Epidermal melanocyte (primary cell): ENCODE measurements around the gene GGCX.
"Not testable (repeated sequence)": the region's sequence is repeated elsewhere in the genome, so short reads cannot be mapped to it uniquely, and the experiment has no call there.

Experiments
- DNase-seq: peaks from one replicate; pipeline ENCODE4 v3.0.0; 2011; ENCODE audit warnings: low spot score; ENCODE audit not compliant: insufficient read length

GGCX gene

DNA sequence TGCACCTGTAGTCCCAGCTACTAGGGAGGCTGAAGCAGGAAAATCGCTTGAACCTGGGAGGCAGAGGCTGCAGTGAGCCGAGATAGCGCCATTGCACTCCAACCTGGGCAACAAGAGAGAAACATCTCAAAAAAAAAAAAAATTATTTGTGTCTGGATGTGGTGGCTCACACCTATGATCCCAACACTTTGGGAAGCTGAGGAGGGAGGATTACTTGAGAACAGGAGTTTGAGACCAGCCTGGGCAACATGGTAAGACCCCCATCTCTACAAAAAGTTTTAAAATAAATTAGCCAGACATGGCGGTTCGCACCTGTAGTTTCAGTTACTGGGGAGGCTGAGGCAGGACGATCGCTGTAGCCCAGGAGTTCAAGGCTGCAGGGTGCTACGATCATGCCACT is 14.4 kb upstream of the GGCX start:
- no peak for DNase-seq

DNA sequence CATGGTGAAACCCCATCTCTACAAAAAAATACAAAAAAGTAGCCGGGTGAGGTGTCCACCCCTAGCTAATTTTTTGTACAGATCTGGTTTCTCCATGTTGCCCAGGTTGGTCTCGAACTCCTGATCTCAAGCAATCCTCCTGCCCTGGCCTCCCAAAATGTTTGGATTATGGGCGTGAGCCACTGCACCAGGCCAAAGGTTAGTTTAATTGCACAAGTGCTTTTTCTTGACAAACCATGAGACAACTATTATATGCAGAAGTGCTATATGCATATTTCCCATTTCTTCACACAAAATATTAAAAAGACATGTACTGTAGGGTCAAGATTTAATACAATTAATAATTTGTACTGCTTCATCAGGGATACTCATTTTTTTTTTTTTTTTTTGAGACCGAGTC is 5.0 kb upstream of the GGCX start:
- DNase-seq, result no peak

DNA sequence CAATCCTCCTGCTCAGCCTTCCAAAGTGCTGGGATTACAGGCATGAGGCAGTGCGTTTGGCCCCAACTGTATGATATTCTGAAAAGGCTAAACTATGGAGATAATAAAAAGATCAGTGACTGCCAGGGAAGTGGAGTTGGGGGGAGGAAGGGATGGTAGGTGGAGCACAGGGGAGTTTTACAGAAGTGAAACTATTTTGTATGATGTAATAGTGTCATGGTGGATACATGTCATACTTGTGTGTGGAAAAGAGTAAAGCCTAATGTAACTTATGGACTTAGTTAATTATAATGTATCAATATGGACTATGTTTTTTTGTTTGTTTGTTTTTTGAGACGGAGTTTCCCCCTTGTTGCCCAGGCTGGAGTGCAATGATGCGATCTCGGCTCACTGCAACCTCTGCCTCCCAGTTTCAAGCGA is 2.9 kb upstream of the GGCX start:
- no peak for DNase-seq

DNA sequence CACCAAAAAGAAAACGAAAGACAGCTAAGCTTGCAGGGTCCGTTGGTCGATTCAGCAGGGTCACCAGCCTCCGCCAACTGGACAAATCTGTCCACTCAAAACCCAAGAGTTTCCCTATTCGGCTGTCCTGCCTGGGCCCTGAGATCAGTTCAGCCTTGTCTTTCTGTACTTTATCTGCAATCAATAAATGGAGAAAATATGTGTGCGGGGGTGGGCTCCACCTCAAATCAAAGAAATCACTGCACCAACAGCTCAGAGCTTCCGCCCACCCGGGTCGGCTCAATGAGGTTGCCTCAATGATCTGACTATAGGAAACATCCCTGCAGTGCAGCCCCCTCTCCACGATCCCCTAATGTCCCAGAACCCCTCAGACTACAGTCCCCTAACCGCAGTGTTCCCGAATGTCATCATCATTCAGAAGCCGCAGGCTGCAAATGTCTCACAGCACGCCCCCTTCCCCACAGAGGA is 447 bp downstream of the GGCX start:
- DNase-seq, result no peak

DNA sequence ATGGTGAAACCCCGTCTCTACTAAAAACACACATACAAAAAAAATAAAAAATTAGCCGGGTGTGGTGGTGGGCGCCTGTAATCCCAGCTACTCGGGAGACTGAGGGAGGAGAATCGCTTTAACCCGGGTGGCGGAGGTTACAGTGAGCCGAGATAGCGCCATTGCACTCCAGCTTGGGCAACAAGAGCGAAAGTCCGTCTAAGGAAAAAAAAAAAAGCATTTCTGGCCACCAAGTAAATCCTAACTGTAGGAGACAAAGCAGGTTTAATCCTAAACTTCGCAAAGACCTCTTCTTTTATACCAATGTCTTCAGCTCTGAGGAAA is 928 bp downstream of the GGCX start:
- not testable (repeated sequence) for DNase-seq

DNA sequence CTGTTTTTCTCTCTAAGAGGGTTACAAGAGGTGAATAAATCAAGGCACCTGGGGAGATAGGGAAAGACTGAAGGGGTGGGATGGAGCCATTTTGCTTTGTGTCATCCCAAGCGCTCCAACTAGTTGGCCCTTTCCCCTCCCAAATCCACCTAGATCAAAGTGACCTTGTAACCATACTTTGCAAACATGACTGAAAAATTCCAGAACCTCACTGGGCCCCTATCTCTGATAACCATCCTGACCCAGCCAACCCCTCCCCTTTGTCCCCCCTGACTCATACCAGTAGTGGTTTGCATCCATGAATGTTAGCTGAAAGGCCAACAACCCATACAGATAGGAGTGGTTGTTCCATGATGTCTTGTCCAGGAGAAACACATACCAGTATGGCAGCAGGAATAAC is 3.1 kb downstream of the GGCX start:
- DNase-seq, result no peak

DNA sequence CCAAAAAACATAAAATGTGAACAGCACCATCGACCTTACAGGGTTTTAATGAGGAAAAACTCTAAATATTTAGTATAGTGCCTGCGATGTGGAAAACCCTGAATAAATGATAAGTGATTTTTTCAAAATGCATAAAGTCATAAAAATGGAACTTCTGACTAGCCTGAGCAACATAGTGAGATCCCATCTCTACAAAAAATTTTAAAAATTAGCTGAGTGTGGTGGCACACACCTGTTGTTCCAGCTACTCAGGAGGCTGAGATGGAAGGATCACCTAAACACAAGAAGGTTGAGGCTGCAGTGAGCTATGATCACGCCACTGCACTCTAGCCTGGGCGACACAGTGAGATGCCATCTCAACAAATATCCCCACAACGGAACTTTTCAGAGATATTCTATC is 4.2 kb downstream of the GGCX start:
- DNase-seq, result no peak

DNA sequence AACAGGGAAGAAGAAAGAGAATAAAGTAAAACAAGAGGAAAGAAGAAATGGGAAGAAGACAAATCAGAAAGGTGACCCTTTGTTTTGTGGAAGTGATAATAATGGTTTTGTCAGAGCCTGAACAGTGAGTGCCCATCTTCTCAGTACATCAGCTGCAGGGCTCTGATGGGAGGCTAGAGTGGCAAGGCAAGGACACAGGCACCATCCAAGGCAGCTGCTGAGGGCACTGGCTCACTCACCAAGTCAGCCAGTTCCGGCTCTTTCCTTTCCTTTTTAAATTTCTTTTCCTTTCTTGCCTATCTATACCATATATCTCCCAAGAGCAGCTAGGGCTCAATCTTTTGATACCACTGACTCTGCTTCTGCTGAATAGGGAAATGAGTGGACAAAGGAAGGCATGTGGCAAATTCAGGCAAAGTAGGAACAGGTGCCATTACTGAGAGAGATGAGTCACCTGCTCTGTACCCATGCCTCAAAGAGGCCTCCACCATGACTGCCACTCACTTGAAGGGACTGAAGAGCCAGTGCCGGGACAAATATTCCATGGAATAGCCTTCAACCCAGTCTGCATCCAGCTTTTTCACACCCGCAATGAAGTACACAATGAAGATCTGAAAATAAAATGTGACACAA is 6.2 kb downstream of the GGCX start:
- DNase-seq, result no peak

DNA sequence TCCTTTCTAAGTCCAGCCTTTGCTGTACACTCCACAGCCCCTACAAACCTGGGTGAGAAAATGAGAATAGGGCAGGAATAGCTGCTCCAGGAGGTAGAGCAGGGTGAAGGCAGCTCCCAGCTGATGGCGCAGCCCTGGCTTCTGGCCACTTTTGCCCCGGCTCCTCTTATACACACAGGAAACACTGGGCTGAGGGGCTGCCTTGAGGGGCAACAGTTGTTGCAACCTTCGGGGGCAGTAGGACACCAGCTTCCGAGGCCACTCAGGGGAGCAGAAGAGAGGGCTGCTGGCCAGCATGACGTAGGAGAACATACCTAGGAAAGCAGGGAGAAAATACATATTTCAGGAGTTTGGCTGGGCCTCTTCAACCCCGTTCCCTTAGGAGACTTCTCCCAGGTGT is 8.1 kb downstream of the GGCX start:
- DNase-seq, result no peak

DNA sequence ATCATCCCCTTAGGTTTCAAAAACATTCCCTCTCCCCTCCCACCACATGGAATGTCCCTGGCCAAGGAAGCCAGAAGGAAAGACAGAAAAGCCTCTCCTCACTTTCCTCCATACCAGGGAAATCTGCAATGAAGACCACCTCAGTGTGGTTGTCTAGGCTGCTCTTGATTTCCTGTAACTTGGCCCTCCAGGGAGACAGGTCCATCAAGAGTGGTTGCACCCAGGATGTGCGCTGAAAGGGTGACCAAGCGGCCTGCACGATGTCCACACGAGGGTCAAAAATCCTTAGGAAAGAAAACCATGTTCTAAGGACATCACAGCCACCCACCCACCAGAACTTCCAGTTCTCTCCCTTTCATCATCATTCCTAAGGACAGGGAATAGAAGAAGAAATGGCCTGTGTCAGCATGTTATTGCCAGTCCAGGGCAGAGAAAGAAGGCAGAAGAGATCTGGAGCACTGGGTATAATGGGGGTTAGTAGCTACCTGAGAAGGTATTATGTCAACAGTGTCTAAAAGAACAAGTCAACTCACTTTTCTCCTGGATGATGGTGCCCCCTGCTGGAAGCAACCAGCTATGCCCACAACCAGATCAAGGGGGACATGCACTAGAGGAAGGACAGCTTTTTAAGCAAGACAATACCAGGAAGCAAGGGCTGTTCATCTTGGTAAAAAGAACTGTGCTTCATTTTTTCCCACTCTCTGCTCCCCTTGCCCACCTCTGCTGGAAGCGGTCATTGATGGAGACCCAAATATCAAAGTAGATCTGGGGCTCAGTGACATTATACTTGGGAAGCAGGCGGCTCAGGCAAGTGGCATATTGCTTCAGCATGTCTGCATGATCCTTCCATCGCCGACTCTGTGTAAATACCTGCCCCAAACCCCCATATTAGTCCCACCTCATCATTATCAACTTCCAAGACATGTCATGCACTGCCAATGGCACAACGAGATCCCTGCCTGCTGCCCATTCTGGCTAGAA is 9.3 kb downstream of the GGCX start:
- peak; percentile 60 for DNase-seq

DNA sequence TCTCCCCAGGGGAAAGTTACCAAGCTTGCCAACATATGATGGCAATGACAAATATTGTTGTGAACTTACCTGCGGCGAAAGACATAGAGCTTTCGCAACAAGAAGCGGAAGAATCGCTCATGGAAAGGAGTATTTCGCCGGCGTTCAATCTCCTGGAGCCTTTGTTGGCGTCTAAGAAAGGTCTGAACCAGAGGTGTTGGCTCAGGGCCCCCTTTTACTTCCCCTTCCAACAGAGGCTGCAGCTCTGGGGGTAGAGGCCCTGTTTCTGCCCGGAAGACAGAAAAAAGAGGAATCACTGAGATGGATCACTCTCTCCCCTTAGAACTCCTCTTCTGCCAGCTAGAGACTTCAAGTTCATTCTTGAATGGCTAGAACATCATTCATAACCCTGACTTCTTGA is 10.8 kb downstream of the GGCX start:
- no peak for DNase-seq

DNA sequence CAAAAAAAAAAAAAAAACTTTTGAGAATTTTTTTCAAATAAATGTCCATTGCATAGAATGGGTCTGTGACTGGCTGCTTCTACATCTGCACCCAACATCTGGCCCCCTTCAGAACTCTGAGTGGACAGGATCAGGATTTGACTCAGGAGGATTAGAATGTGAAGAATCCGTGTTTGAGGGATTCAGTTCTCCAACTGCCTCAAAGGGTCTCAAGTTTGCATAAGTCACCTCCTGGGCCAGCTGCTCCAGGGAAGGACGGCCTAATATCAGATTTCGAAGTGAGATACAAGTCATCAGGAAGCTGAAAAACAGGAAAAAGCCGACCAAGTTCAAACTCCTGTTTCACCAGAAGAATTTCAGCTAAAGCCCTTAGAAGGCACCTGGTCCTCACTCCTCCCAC is 11.5 kb downstream of the GGCX start:
- peak; percentile 49 for DNase-seq

DNA sequence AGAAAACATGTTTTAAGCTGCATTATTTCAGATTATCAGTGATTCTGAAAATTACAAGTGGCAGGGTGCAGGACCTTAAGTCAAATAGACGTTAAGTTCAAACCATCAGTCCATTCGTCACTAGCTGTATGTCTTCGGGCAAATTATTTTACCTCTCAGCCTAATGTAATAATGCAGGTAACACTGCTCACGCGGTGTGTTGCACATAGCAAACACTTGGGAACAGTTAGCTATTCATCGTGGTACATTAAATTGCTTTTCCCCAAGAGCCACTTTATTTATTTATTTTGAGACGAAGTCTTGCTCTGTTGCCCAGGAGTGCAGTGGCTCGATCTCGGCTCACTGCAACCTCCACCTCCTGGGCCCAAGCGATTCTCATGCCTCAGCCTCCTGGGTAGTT is 12.2 kb downstream of the GGCX start:
- no peak for DNase-seq

DNA sequence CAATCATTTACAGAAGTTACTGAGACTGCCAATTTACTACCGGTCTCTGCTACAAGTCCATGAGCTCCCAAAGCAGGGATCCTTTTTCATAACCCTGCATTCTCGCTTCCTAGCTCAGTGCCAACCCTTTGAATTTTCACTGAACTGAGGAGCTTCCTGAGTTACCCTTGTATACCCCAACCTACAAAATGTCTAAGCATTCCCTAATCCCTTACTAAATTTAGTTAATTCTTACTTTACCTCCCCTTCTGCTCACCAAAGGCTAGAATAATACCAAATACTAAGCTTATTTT is 12.7 kb downstream of the GGCX start:
- DNase-seq, result no peak

DNA sequence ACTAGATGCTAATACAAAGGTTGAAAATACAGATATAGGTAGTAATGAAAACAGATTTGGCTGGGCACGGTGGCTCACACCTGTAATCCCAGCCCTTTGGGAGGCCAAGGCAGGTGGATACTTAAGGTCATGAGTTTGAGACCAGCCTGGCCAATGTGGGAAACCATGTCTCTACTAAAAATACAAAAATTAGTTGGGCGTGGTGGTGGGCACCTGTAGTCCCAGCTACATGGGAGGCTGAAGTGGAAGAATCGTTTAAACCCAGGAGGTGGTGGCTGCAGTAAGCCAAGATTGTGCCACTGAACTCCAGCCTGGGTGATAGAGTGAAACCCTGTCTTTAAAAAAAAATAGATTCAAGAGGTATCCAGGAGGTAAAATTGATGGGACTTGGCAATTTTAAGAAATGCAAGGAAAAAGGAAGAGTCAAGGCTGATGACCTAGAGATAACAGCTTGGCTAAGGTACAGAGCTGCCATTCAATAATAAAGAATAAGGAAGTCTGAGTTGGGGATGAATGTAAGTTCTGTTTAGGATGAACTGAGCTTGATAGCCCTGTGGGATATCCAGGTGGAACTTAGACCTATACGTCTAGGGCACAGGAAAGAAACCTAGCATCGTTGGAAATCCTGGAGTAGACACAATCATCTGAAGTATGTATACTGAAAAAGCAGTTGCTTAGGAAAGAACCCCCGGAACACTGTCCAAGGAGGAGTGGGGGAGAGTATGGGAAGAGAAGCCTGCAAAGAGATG is 13.3 kb downstream of the GGCX start:
- no peak for DNase-seq

DNA sequence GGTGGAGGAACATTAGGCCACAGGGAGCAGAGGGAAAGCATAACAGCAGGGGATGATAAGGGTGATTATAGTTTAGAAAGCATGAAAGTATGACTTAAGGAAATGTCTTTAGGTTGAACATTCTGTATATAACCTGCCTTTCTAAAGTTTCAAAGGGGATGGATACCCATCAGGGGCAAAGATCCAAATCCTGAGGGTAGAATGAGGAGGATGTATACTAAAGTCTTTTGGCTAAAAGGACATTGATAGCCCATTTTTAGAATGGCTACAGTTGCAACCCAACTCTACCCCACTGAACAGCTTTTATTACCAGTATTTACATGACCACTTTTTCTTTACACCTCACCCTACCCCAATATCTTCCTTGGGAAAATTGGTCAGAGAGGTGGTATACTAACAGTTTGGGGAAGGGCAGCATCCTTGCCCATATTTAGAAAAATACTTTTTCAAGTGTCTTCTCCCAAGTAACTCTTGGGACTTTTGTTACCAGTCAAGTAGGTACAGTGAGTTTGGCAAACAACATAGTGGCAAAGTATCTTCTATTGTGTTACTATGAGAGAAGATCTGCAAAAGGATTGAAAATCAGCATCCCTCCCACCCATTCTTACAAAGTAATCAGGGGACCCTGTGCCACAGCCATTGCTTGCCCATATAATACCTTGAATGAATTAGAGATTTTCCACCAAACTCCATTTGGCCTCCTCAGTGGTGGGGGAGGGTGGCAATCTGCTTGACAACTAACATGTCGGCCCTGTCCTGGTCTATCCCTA is 14.0 kb downstream of the GGCX start:
- DNase-seq, result no peak

DNA sequence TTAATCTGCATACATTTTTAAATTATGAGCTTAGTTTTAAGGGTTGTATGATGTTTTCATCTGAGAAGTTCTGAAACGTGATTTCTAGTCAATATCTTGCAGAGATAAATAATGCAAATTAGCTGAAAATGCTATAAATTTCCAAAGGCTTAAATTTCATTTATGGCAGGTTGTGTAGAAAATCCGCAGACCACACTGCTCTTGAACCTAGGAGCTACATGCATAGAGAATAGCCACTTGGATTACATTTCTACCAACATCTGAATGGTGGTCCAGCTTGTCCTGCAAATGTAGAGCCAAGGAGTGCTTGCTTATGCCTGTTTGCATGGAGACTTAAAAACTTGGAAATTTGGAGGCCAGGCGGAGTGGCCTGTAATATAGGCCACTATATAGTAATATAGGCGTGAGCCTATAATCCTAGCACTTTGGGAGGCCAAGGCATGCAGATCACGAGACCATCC is 15.5 kb downstream of the GGCX start:
- no peak for DNase-seq

DNA sequence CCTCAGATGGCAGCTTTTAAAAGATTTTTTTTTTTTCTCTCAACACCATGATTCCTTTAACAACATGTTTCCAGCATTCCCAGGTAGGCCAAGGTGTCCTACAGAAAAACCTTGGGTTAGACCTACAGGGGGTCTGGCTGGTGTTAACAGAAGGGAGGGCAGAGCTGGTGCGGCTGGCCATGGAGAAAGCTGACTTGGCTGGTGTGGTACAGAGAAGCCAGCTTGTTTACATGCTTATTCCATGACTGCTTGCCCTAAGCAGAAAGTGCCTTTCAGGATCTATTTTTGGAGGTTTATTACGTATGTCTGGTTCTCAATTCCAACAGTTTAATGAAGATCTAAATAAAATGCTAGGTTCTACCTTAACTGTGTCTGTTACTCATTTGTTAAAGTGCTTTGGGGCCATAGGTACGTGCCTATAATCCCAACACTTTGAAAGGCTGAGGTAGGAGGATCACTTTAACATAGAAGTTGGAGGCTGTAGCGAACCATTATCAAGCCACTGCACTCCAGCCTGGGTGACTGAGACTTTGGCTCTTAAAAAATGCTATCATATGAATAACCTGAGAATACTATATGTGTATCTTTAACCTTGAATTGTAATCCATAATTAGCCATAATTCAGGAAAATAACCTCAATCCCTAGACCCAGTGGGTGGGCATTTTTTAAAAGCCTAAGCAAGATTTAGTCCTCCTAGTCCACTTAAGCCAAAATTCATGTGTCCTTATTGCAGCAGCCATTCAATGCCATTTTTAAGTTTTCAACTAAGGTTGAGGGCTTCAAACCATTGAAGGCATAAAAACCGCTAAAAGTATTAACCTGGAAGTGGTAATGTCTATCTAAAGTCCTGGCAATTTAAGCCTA is 16.1 kb downstream of the GGCX start:
- not testable (repeated sequence) for DNase-seq

DNA sequence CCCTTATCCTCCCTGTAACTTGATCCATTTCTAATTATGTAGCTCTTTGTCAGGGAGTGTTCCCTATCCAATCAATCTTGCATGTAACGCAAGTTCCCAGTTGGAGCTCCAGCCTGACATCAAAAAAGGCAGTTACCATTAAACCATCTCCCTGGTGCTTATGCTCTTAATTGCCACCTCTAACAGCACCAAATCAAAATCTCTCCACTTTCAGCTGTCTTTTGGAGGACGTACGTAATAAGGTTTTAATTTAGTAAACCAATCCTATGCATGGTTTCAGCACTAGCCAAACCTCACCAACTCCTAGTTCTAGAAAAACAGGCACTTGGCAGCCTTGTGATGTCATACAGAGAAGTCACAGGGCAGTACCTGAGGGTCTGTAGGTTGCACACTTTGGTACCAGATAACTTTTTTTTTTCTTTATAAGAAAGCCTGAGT is 17.0 kb downstream of the GGCX start:
- not testable (repeated sequence) for DNase-seq

DNA sequence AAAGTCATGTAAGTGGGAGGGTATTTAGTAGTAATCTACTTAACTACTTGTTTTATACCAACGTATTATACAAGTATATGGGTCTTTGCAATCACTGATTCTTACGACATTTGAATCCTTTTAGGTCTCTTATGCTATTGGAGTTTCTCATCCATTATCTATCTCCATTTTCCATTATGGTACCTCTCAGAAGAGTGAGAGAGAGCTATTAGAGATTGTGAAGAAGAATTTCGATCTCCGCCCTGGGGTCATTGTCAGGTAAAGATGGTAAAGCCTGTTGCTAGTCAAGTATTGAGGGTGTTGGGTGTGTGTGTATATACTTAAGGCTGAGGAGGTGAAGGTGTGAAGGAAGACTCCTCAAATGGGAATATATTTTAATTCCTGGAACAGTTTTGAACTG is 18.5 kb downstream of the GGCX start:
- DNase-seq, result no peak
